ENCODE results near the gene NBL1.

The NBL1 gene

GRCh38 chr1:19700079-19700777 lies 56.1 kb downstream of the NBL1 start:
- no peak overlapping the region for H3K4me3 Mint-ChIP-seq
- intact Hi-C loops (cut with micrococcal nuclease), result no loop called here
- no peaks in the 10 kb centered on the region for H3K27me3 Mint-ChIP-seq
- peaks cover 61% of the 10 kb centered on the region for H3K36me3 Mint-ChIP-seq (ENCODE audit: low read depth)
- no peak overlapping the region for H3K27ac Mint-ChIP-seq
- peaks cover 9% of the 10 kb centered on the region for H3K9me3 Mint-ChIP-seq
- H3K4me1 Mint-ChIP-seq (ENCODE audit: low read depth), result peaks cover 12% of the 10 kb centered on the region

GRCh38 chr1:19703280-19703679 lies 59.2 kb downstream of the NBL1 start:
- Mint-ChIP-seq H3K27ac (no peak overlapping the region), H3K4me3 (no peak overlapping the region), H3K27me3 (no peaks in the 10 kb centered on the region), H3K36me3 (ENCODE audit: low read depth) (peaks cover 47% of the 10 kb centered on the region), H3K9me3 (peaks cover 1% of the 10 kb centered on the region), H3K4me1 (ENCODE audit: low read depth) (peaks cover 5% of the 10 kb centered on the region)
- intact Hi-C loops (cut with micrococcal nuclease), result no loop called here

- no peaks in the 10 kb centered on the region for H3K9me3 Mint-ChIP-seq
- H3K4me1 Mint-ChIP-seq (ENCODE audit: low read depth), result no peaks in the 10 kb centered on the region
- H3K27ac Mint-ChIP-seq, result no peak overlapping the region
- H3K27me3 Mint-ChIP-seq, result no peaks in the 10 kb centered on the region
- H3K4me3 Mint-ChIP-seq, result no peak overlapping the region
- H3K36me3 Mint-ChIP-seq (ENCODE audit: low read depth), result peaks cover 49% of the 10 kb centered on the region
- intact Hi-C loops (cut with micrococcal nuclease), result loop anchor here (2.0 kb wide), 1 partner anchor 44 kb away; no protein-coding TSS in a partner anchor
These were observed 60.4 kb downstream of the NBL1 start for GRCh38 chr1:19704247-19705113.

GRCh38 chr1:19705464-19705863 lies 61.4 kb downstream of the NBL1 start:
- Mint-ChIP-seq H3K9me3 (no peaks in the 10 kb centered on the region), H3K27ac (no peak overlapping the region), H3K4me3 (no peak overlapping the region), H3K27me3 (no peaks in the 10 kb centered on the region), H3K4me1 (ENCODE audit: low read depth) (no peaks in the 10 kb centered on the region), H3K36me3 (ENCODE audit: low read depth) (peaks cover 45% of the 10 kb centered on the region)
- intact Hi-C loops (cut with micrococcal nuclease), result loop anchor here (2.0 kb wide), 1 partner anchor 45 kb away; no protein-coding TSS in a partner anchor

- Mint-ChIP-seq H3K9me3 (no peaks in the 10 kb centered on the region), H3K4me3 (no peak overlapping the region), H3K27ac (no peak overlapping the region), H3K4me1 (ENCODE audit: low read depth) (no peaks in the 10 kb centered on the region), H3K27me3 (no peaks in the 10 kb centered on the region), H3K36me3 (ENCODE audit: low read depth) (peaks cover 40% of the 10 kb centered on the region)
- intact Hi-C loops (cut with micrococcal nuclease), result no loop called here
These were observed 62.0 kb downstream of the NBL1 start for GRCh38 chr1:19706136-19706535.
